GM12801 (cell line): ENCODE measurements around the gene CLDN11.

Experiments
- TF ChIP-seq, protein P1 (sequence below): IDR thresholded peaks from one replicate; pipeline ENCODE4 v1.5.1; 2011; ENCODE audit warnings: control low read depth; ENCODE audit not compliant: insufficient read length; ENCODE audit errors: extremely low read depth

The CLDN11 gene

DNA sequence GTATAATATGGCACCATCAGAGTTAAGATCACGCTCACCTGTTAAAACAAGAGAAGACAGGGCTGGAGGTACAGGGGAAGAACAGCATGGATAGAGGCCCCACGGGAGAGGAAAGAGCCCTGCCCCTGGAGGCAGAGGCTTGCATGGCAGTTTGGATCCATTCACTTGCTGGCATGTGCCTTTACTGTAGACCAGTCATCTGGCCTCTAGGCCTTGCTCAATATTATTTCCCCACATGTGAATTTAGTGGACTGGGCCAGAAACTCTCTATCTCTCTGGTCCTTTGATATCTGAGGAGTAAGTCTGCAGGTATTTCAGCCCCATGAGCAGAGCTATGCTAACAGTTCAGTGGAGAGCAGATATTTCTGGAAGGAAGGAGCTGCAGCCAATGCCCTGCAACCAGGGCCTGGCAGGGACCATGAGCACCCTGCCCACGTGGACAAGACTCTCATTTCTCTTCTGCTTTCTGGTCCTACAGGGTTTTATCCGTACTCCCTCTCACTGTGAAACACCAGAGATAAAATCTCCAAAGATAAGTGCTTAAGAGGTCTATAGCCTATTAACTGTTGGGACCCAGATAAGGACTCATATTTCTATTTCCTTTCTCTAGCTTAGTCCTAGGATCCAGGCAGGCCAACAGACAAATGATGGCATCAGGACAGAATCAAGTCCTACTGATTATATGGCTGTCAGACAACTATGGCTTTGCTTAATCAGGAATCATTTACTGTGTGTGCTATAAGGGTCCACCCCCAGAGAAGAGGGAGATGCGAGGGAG is 65.0 kb downstream of the CLDN11 start:
- TF ChIP-seq, protein P1, sequence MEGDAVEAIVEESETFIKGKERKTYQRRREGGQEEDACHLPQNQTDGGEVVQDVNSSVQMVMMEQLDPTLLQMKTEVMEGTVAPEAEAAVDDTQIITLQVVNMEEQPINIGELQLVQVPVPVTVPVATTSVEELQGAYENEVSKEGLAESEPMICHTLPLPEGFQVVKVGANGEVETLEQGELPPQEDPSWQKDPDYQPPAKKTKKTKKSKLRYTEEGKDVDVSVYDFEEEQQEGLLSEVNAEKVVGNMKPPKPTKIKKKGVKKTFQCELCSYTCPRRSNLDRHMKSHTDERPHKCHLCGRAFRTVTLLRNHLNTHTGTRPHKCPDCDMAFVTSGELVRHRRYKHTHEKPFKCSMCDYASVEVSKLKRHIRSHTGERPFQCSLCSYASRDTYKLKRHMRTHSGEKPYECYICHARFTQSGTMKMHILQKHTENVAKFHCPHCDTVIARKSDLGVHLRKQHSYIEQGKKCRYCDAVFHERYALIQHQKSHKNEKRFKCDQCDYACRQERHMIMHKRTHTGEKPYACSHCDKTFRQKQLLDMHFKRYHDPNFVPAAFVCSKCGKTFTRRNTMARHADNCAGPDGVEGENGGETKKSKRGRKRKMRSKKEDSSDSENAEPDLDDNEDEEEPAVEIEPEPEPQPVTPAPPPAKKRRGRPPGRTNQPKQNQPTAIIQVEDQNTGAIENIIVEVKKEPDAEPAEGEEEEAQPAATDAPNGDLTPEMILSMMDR = no peak
